Measurements from ENCODE around the gene SUB1. TPM values are rescaled to one million over a fixed set of nuclear protein-coding genes. Genes with fewer than 3 reads are reported as not detected.

SUB1 gene
- total and polyA plus RNA-seq, 3 donors from 2014 or later: 147 to 210 (median 195) TPM

DNA sequence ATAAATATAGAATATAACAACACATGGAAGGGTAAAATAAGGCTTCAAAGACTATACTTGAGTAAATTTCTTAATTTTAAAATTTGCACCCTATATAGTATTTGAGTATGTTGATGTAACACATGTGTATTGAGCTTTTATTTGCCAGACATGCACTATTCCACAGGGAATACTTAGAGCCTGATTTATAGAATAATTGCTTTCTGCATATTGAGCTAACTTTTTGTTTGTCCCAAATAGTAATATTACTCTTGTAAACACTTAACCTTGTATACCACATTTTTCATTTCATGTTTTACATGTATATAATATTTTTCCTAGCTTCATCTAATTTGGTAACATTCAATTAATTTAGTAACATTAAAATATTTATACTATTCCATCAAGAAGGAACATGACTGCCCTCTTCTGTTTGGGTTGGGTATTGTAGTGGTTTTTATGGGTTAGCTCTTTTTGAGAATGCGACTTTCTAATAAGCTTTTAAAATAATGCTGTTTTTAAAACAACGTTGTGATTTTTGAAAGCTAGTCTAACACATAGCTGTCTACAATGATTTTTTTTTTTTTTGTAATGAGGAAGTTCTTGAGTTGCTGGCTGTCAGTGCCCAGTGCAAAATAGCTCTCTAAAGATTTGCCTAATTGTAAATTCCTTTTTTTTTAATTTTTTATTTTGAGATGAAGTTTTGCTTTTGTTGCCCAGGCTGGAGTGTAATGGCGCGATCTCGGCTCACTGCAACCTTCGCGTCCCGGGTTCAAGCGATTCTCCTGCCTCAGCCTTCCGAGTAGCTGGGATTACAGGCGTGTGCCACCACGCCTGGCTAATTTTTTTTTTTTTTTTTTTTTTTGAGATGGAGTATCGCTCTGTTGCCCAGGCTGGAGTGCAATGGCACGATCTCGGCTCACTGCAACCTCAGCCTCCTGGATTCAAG is 4.8 kb downstream of the SUB1 start:
- no peak for TF ChIP-seq POLR2A (IDR thresholded peaks at IDR 0.05)
- TF ChIP-seq, protein P1, sequence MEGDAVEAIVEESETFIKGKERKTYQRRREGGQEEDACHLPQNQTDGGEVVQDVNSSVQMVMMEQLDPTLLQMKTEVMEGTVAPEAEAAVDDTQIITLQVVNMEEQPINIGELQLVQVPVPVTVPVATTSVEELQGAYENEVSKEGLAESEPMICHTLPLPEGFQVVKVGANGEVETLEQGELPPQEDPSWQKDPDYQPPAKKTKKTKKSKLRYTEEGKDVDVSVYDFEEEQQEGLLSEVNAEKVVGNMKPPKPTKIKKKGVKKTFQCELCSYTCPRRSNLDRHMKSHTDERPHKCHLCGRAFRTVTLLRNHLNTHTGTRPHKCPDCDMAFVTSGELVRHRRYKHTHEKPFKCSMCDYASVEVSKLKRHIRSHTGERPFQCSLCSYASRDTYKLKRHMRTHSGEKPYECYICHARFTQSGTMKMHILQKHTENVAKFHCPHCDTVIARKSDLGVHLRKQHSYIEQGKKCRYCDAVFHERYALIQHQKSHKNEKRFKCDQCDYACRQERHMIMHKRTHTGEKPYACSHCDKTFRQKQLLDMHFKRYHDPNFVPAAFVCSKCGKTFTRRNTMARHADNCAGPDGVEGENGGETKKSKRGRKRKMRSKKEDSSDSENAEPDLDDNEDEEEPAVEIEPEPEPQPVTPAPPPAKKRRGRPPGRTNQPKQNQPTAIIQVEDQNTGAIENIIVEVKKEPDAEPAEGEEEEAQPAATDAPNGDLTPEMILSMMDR (IDR thresholded peaks at IDR 0.05): peak; percentile 47 to 85 (median 60)

DNA sequence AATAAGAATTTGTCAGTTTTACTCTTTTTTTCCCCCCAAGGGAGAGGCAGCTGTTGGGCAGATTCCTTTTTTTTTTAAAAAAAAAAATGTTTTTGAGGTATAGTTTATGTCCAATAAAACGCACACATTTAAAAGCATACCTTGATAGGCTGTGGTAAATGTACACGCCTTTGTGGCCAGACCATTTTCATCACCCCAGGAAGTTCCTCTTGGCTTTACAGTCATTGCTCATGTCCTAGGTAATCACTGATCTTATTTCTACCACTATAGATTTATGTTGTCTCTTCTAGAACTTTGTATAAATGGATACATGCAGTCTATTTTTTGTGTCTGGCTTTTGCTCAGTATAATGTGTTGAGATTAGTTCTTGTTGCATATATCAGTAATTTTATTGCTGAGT is 9.8 kb downstream of the SUB1 start:
- H3K36me3 ChIP-seq (ENCODE audit: low read depth, missing control alignments): no peaks in the 10 kb centered on the region
- intact Hi-C loops (cut with DNase I; ENCODE audit: low total_unique reads): loop anchor here (10.0 kb wide), 1 partner anchor 360 kb away; no protein-coding TSS in a partner anchor
- H3K27ac ChIP-seq: no peak overlapping the region
- no peak for TF ChIP-seq POLR2A (IDR thresholded peaks at IDR 0.05)
- TF ChIP-seq, protein P1 (IDR thresholded peaks at IDR 0.05): no peak
- WGBS, 2 donors: 81 to 92% methylated on average over 2 of the region's 2 CpGs
- H3K9me3 ChIP-seq: no peaks in the 10 kb centered on the region
- no peaks in the 10 kb centered on the region for H3K27me3 ChIP-seq
- no peak for DNase-seq
- no peak overlapping the region for H3K4me3 ChIP-seq
- H3K4me1 ChIP-seq: no peaks in the 10 kb centered on the region

More for the DNA sequence above, 4.8 kb downstream of the SUB1 start:
- WGBS, 2 donors: 87 to 88% methylated on average over 14 to 15 of the region's 15 CpGs
- intact Hi-C loops (cut with DNase I; ENCODE audit: low total_unique reads): loop anchor here (5.0 to 10.0 kb wide), 2 partner anchors 98 to 355 kb away; no protein-coding TSS in a partner anchor
- H3K27ac ChIP-seq: no peak overlapping the region
- DNase-seq: peak; percentile 37
- no peak overlapping the region for H3K4me3 ChIP-seq
- H3K36me3 ChIP-seq (ENCODE audit: low read depth, missing control alignments): no peaks in the 10 kb centered on the region
- H3K27me3 ChIP-seq: no peaks in the 10 kb centered on the region
- no peaks in the 10 kb centered on the region for H3K9me3 ChIP-seq
- peaks cover 15% of the 10 kb centered on the region for H3K4me1 ChIP-seq

DNA sequence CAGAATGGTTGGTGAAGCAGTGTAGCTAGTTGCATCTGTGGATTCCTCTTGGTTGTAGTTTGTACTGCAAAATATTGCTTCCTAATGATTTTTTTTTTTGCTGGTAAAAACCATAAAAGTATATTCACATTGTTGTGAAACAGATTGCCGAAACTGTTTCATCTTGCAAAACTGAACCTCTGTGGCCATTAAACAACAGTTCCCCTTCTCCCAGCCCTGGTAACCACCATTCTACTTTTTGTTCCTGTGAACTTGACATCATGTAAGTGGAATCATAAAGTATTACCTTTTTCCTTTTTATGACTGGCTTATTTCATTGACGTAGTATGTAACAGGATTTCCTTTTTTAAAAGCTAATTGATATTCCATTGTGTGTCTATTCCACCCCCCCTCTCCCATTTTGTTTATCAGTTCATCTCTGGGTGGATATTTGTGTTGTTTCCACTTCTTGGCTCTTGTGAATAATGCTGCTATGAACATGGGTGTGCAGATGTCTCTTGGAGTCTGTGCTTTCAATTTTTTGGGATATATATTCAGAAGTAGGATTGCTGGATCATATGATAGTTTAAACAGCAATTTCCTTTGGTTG is 11.8 kb downstream of the SUB1 start:
- Histone ChIP-seq H3K27ac (no peak overlapping the region), H3K27me3 (no peaks in the 10 kb centered on the region), H3K36me3 (ENCODE audit: low read depth, missing control alignments) (no peaks in the 10 kb centered on the region), H3K9me3 (no peaks in the 10 kb centered on the region), H3K4me3 (no peak overlapping the region), H3K4me1 (no peaks in the 10 kb centered on the region)
- intact Hi-C loops (cut with DNase I; ENCODE audit: low total_unique reads): loop anchor here (10.0 kb wide), 1 partner anchor 362 kb away; no protein-coding TSS in a partner anchor
- TF ChIP-seq, protein P1 (IDR thresholded peaks at IDR 0.05): no peak
- TF ChIP-seq POLR2A (IDR thresholded peaks at IDR 0.05): no peak
- WGBS, 2 donors: 40 to 54% methylated on average over 2 of the region's 2 CpGs
- DNase-seq: no peak

DNA sequence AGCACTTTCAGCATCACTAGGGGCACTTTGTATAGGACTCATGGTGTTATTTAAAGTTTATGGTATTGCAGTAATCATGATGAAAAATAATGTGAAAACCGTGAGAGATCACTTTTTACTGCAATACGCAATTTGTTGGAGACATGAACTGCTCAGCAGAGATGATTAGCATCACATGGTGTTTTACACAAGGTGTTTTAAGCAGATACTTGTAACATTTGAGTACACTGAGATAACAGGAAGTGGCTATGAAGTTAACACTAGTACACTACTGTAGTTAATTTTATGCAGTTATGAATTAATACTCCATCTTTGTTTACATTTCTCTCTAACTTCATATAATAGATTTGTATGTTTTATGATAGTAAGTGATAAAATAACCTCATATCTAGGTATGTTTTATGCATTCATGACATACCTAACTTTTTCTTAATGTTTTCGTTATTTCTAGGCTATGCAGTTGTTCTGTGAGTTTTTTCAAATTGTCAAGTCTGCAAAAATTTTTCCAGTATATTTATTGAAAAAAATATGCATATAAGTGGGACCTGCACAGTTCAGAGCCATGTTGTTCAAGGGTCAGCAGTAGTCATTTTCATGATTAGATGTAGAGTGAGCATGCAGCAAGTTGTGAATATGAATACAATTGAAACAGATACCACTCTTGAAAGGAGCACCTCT is 13.0 kb downstream of the SUB1 start:
- Histone ChIP-seq H3K27me3 (no peaks in the 10 kb centered on the region), H3K9me3 (no peaks in the 10 kb centered on the region), H3K4me1 (no peaks in the 10 kb centered on the region), H3K4me3 (no peak overlapping the region), H3K36me3 (ENCODE audit: low read depth, missing control alignments) (no peaks in the 10 kb centered on the region), H3K27ac (no peak overlapping the region)
- TF ChIP-seq POLR2A (IDR thresholded peaks at IDR 0.05): no peak
- TF ChIP-seq, protein P1 (IDR thresholded peaks at IDR 0.05): no peak
- 74% methylated on average over 3 of the region's 3 CpGs for WGBS, 2 donors
- DNase-seq: no peak
- intact Hi-C loops (cut with DNase I; ENCODE audit: low total_unique reads): loop anchor here (10.0 kb wide), 1 partner anchor 364 kb away; no protein-coding TSS in a partner anchor
